ENCODE data around the gene FAM171A1.
"Not testable (repeated sequence)": the region's sequence is repeated elsewhere in the genome, so short reads cannot be mapped to it uniquely, and the experiment has no call there.

FAM171A1 gene

DNA sequence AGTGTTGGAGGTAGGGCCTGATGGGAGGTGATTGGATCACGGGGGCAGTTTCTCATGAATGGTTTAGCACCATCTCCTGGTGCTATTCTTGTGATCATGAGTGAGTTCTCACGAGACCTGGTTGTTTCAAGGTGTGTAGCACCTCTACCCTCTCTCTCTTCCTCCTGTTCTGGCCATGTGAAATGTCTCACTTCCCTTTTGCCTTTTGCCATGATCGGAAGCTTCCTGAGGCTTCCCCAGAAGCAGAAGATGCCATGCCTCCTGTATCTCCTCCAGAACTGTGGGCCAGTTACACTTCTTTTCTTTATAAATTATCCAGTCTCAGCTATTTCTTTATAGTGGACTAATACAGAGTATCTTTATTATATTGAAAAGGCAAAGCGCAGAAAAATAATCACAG lies 90.1 kb downstream of the FAM171A1 start:
- in situ Hi-C loops (cut with HindIII; ENCODE audit: low sequenced_read_pairs), result loop anchor here (5.0 kb wide), 1 partner anchor 81 kb away; no protein-coding TSS in a partner anchor
- DNase-seq (ENCODE audit: low read depth), result no peak
- no peak overlapping the region for H3K4me3 ChIP-seq (ENCODE audit: low read depth, low read length)
- no peak for TF ChIP-seq CTCF (IDR thresholded peaks at IDR 0.05; ENCODE audit: low read depth, low read length, missing control alignments)

DNA sequence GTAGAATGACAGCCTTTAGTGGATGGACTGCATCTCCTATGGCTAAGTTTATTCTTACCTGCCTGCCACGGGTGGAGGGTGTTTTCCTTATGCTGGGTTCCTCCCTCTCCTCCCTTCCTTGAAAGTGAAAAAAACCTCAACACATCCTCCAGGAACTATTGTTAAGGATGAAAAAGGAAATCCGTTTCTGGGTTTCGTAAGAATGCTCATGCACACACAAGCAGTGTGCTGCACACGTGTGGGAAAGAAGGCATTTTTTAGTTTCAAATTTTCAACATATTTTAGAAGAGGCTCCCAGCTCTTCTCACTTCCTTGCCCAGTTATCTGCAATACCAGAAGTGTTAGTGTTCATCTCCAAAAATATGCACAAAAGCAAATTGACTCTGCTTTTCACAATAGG lies 90.6 kb downstream of the FAM171A1 start:
- DNase-seq (ENCODE audit: low read depth), result no peak
- in situ Hi-C loops (cut with HindIII; ENCODE audit: low sequenced_read_pairs), result loop anchor here (5.0 kb wide), 1 partner anchor 82 kb away; no protein-coding TSS in a partner anchor
- no peak overlapping the region for H3K4me3 ChIP-seq (ENCODE audit: low read depth, low read length)
- TF ChIP-seq CTCF (IDR thresholded peaks at IDR 0.05; ENCODE audit: low read depth, low read length, missing control alignments), result no peak

GRCh38 chr10:15279236-15279635 lies 91.9 kb downstream of the FAM171A1 start:
- TF ChIP-seq CTCF (IDR thresholded peaks at IDR 0.05; ENCODE audit: low read depth, low read length, missing control alignments), result no peak
- in situ Hi-C loops (cut with HindIII; ENCODE audit: low sequenced_read_pairs), result no loop called here
- DNase-seq (ENCODE audit: low read depth), result no peak
- no peak overlapping the region for H3K4me3 ChIP-seq (ENCODE audit: low read depth, low read length)

DNA sequence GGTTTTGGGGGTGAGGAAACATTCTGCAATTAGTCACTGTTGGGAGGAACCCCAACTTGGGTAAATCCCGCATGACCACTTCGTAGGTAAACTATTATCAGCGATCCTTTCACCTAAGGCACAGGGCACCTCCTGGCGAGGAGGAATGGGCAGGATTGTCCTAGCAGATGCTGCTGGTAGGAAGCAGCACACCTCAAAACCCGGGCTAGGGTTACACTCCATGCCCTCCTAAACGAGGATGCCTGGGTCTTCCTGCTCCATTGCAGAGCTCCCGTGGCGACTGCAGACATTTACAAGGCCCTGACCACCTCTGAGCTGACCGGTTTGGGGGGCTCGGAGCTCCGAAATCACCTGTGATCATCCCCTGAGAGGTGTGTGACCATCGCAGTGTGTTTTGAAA lies 92.3 kb downstream of the FAM171A1 start:
- DNase-seq (ENCODE audit: low read depth), result no peak
- in situ Hi-C loops (cut with HindIII; ENCODE audit: low sequenced_read_pairs), result no loop called here
- TF ChIP-seq CTCF (IDR thresholded peaks at IDR 0.05; ENCODE audit: low read depth, low read length, missing control alignments), result no peak
- H3K4me3 ChIP-seq (ENCODE audit: low read depth, low read length), result no peak overlapping the region

DNA sequence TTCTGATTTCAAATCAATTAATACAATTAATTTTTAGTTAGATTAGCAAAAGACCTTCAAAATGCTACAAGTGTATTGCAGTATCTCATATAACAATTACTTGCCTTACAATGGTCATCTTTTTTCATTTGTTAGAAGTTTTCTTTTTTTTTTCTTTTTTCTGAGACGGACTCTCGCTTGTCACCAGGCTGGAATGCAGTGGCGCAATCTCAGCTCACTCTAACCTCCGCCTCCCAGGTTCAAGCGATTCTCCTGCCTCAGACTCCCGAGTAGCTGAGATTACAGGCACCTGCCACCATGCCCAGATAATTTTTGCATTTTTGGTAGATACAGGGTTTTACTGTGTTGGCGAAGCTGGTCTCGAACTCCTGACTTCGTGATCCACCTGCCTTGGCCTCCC lies 95.0 kb downstream of the FAM171A1 start:
- in situ Hi-C loops (cut with HindIII; ENCODE audit: low sequenced_read_pairs); DNase-seq (ENCODE audit: low read depth); H3K4me3 ChIP-seq (ENCODE audit: low read depth, low read length): not testable (repeated sequence)

DNA sequence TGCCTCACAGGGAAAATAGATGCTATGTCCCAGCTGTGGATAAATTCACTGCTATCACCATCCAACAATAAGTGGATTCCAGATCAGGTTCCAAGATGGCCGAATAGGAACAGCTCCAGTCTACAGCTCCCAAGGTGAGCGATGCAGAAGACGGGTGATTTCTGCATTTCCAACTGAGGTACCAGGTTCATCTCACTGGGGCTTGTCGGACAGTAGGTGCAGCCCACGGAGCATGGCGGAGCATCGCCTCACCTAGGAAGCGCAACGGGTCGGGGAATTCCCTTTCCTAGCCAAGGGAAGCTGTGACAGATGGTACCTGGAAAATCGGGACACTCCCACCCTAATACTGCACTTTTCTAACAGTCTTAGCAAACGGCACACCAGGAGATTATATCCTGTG lies 101.3 kb downstream of the FAM171A1 start:
- DNase-seq (ENCODE audit: low read depth); in situ Hi-C loops (cut with HindIII; ENCODE audit: low sequenced_read_pairs); H3K4me3 ChIP-seq (ENCODE audit: low read depth, low read length): not testable (repeated sequence)

DNA sequence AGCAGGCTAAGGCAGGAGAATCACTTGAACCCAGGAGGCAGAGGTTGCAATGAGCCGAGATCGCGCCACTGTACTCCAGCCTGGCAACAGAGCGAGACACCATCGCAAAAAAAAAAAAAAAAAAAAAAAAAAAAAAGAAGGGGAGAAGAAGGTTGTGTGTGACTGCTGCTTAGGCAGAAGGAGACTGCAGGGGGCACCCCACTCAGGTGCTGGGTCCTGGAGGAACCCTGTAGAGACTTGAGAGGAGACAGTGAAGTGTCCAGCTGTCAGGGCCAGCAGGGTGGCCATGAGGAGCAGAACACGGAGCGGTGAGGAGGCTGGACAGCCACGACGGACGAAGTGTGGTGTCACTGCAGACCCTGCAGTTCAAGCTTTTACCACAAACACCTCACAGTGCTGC lies 103.6 kb downstream of the FAM171A1 start:
- no peak for DNase-seq (ENCODE audit: low read depth)
- in situ Hi-C loops (cut with HindIII; ENCODE audit: low sequenced_read_pairs), result no loop called here
- no peak for TF ChIP-seq CTCF (IDR thresholded peaks at IDR 0.05; ENCODE audit: low read depth, low read length, missing control alignments)
- H3K4me3 ChIP-seq (ENCODE audit: low read depth, low read length), result no peak overlapping the region

GRCh38 chr10:15266117-15266516 lies 105.0 kb downstream of the FAM171A1 start:
- in situ Hi-C loops (cut with HindIII; ENCODE audit: low sequenced_read_pairs), result no loop called here
- H3K4me3 ChIP-seq (ENCODE audit: low read depth, low read length), result no peak overlapping the region
- no peak for DNase-seq (ENCODE audit: low read depth)
- TF ChIP-seq CTCF (IDR thresholded peaks at IDR 0.05; ENCODE audit: low read depth, low read length, missing control alignments), result no peak

All from astrocyte of the cerebellum (primary cell).